Measurements from ENCODE around the gene HNRNPM.

DNA sequence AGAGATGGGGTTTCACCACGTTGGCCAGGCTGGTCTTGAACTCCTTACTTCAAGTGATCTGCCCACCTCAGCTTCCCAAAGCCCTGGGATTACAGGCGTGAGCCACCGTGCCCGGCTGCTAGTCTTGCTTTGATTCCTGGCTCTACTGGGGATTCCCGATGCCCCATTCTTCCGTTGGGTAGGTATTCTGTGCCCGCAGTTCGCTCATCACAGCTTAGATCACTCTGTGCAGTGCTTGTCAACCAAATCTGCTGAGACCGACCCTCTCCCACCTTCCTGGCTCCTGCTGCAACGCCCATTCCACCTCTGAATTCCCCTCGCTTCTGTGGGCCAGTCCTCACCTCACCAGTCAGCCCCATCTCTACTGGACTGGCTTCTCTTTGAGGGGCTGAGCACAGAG lies 73.8 kb downstream of the HNRNPM start:
- TF ChIP-seq, protein P1, sequence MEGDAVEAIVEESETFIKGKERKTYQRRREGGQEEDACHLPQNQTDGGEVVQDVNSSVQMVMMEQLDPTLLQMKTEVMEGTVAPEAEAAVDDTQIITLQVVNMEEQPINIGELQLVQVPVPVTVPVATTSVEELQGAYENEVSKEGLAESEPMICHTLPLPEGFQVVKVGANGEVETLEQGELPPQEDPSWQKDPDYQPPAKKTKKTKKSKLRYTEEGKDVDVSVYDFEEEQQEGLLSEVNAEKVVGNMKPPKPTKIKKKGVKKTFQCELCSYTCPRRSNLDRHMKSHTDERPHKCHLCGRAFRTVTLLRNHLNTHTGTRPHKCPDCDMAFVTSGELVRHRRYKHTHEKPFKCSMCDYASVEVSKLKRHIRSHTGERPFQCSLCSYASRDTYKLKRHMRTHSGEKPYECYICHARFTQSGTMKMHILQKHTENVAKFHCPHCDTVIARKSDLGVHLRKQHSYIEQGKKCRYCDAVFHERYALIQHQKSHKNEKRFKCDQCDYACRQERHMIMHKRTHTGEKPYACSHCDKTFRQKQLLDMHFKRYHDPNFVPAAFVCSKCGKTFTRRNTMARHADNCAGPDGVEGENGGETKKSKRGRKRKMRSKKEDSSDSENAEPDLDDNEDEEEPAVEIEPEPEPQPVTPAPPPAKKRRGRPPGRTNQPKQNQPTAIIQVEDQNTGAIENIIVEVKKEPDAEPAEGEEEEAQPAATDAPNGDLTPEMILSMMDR (IDR thresholded peaks at IDR 0.05; ENCODE audit: borderline replicate concordance, extremely low read depth, low read length, poor library complexity, severe bottlenecking), result no peak
- no peak for TF ChIP-seq EZH2 (IDR thresholded peaks at IDR 0.05; ENCODE audit: borderline replicate concordance, low read depth, low read length, severe bottlenecking)
